HEK293T (cell line): Measurements from ENCODE around the gene LMOD1.

Experiments used
- CTCF ChIA-PET: fragments of 350-600 bp; formaldehyde crosslinking; extraction: SDS; loops from one replicate; lab custom pipeline; 2021; ENCODE audit warnings: antibody characterized with exemption, inconsistent platforms; lab: Yijun Ruan, JAX
- POLR2A ChIA-PET: fragments of 350-600 bp; formaldehyde crosslinking; extraction: SDS; loops from one replicate; lab custom pipeline; 2020; ENCODE audit warnings: antibody characterized with exemption, inconsistent platforms; lab: Yijun Ruan, JAX
- DNase-seq: peaks from one replicate; pipeline ENCODE4 v3.0.0; 2012; ENCODE audit warnings: mixed read lengths; ENCODE audit errors: extremely low spot score
- ARNT ChIP-seq: fragments of 450-650 bp; IDR thresholded peaks from 2 replicates; pipeline ENCODE4 v1.6.1; 2017; ENCODE audit warnings: mild to moderate bottlenecking
- BHLHE40 ChIP-seq: fragments of 450-650 bp; IDR thresholded peaks from 2 replicates; pipeline ENCODE4 v1.6.1; 2016; ENCODE audit warnings: mild to moderate bottlenecking, moderate library complexity, borderline replicate concordance
- CTBP1 ChIP-seq: fragments of 450-650 bp; IDR thresholded peaks from 2 replicates; pipeline ENCODE4 v1.6.1; 2016; ENCODE audit warnings: borderline replicate concordance
- ELF4 ChIP-seq: fragments of 450-650 bp; IDR thresholded peaks from 2 replicates; pipeline ENCODE4 v1.6.1; 2017; ENCODE audit warnings: antibody characterized with exemption
- FOXA1 ChIP-seq: fragments of 450-650 bp; IDR thresholded peaks from 2 replicates; pipeline ENCODE4 v1.6.1; 2016; ENCODE audit warnings: mild to moderate bottlenecking
- FOXK2 ChIP-seq: fragments of 450-650 bp; IDR thresholded peaks from 2 replicates; pipeline ENCODE4 v1.6.1; 2016; ENCODE audit warnings: mild to moderate bottlenecking
- FOXM1 ChIP-seq: fragments of 450-650 bp; IDR thresholded peaks from 2 replicates; pipeline ENCODE4 v1.6.1; 2017; ENCODE audit warnings: mild to moderate bottlenecking, borderline replicate concordance
- HDGF ChIP-seq: fragments of 450-650 bp; IDR thresholded peaks from 2 replicates; pipeline ENCODE4 v1.6.1; 2017; ENCODE audit warnings: antibody characterized with exemption, borderline replicate concordance
- L3MBTL2 ChIP-seq: fragments of 450-650 bp; conservative IDR thresholded peaks from 2 replicates; pipeline ENCODE4 v1.6.1; 2016; ENCODE audit warnings: mild to moderate bottlenecking
- LEF1 ChIP-seq: fragments of 450-650 bp; IDR thresholded peaks from 2 replicates; pipeline ENCODE4 v1.6.1; 2017; ENCODE audit warnings: mild to moderate bottlenecking, borderline replicate concordance
- NFRKB ChIP-seq: fragments of 450-650 bp; IDR thresholded peaks from 2 replicates; pipeline ENCODE4 v1.6.1; 2016; ENCODE audit warnings: mild to moderate bottlenecking, moderate library complexity
- PKNOX1 ChIP-seq: fragments of 450-650 bp; IDR thresholded peaks from 2 replicates; pipeline ENCODE4 v1.6.1; 2016
- SP1 ChIP-seq: fragments of 450-650 bp; IDR thresholded peaks from 2 replicates; pipeline ENCODE4 v1.6.1; 2017
- SUZ12 ChIP-seq: fragments of 450-650 bp; IDR thresholded peaks from 2 replicates; pipeline ENCODE4 v1.6.1; 2016; ENCODE audit warnings: mild to moderate bottlenecking
- TARDBP ChIP-seq: fragments of 450-650 bp; IDR thresholded peaks from 2 replicates; pipeline ENCODE4 v1.6.1; 2016
- ZNF384 ChIP-seq: fragments of 450-650 bp; IDR thresholded peaks from 2 replicates; pipeline ENCODE4 v1.6.1; 2016

LMOD1 gene

GRCh38 chr1:201916649-201917249 lies 29.6 kb downstream of the LMOD1 start:
- ChIA-PET POLR2A (interaction anchor here (1.5 kb wide), 1 partner anchor 66 kb away, joined by 4 read pairs; the partner anchor contains the start of gene RNPEP), CTCF (interaction anchor here (0.6 to 1.1 kb wide), 2 partner anchors 83 to 168 kb away, joined by 3 read pairs; no protein-coding TSS in a partner anchor)
- no peak for TF ChIP-seq HDGF
- TF ChIP-seq FOXK2 = no peak
- no peak for TF ChIP-seq ELF4
- TF ChIP-seq NFRKB = no peak
- TF ChIP-seq L3MBTL2 = no peak
- TF ChIP-seq ZNF384 = no peak
- TF ChIP-seq PKNOX1 = no peak
- TF ChIP-seq FOXA1 = no peak
- TF ChIP-seq BHLHE40 = no peak
- TF ChIP-seq CTBP1 = no peak
- TF ChIP-seq FOXM1 = no peak
- TF ChIP-seq SUZ12 = no peak
- TF ChIP-seq LEF1 = no peak
- no peak for TF ChIP-seq TARDBP
- no peak for TF ChIP-seq ARNT
- DNase-seq = peak; percentile 58

- POLR2A ChIA-PET = no interaction called here
- no peak for DNase-seq
- TF ChIP-seq CTBP1 (no peak), BHLHE40 (no peak), ZNF384 (no peak), ARNT (no peak), L3MBTL2 (no peak), FOXM1 (no peak)
- CTCF ChIA-PET = interaction anchor here (0.9 kb wide), 1 partner anchor 18 kb away, joined by 5 read pairs; no protein-coding TSS in a partner anchor
Observed at GRCh38 chr1:201914456-201915235, 31.7 kb downstream of the LMOD1 start.

GRCh38 chr1:201912832-201913231 lies 33.5 kb downstream of the LMOD1 start:
- CTCF ChIA-PET = interaction anchor here (1.0 to 1.3 kb wide), 2 partner anchors 15 to 16 kb away, joined by 3 to 4 read pairs; no protein-coding TSS in a partner anchor
- POLR2A ChIA-PET = no interaction called here
- TF ChIP-seq SUZ12 (no peak), HDGF (no peak), ELF4 (no peak), LEF1 (no peak), BHLHE40 (no peak), ARNT (no peak), TARDBP (no peak), ZNF384 (no peak), PKNOX1 (no peak), CTBP1 (no peak)
- no peak for DNase-seq

- ChIA-PET CTCF (interaction anchor here (1.0 to 1.3 kb wide), 2 partner anchors 14 to 16 kb away, joined by 3 to 4 read pairs; no protein-coding TSS in a partner anchor), POLR2A (interaction anchor here (0.9 kb wide), 1 partner anchor 8 kb away, joined by 3 read pairs; no protein-coding TSS in a partner anchor)
- TF ChIP-seq CTBP1 = no peak
- no peak for TF ChIP-seq HDGF
- no peak for TF ChIP-seq ARNT
- TF ChIP-seq ELF4 = no peak
- no peak for TF ChIP-seq NFRKB
- no peak for TF ChIP-seq SUZ12
- TF ChIP-seq L3MBTL2 = no peak
- TF ChIP-seq FOXA1 = no peak
- TF ChIP-seq SP1 = no peak
- TF ChIP-seq BHLHE40 = no peak
- TF ChIP-seq LEF1 = no peak
- no peak for TF ChIP-seq ZNF384
- TF ChIP-seq FOXM1 = no peak
- no peak for TF ChIP-seq FOXK2
- TF ChIP-seq TARDBP = no peak
- TF ChIP-seq PKNOX1 = no peak
- DNase-seq = no peak
Observed at GRCh38 chr1:201911826-201912571, 34.3 kb downstream of the LMOD1 start.

GRCh38 chr1:201907621-201908020 lies 38.7 kb downstream of the LMOD1 start:
- no peak for DNase-seq
- TF ChIP-seq FOXA1 (no peak), CTBP1 (no peak), ZNF384 (no peak), ELF4 (no peak), ARNT (no peak)
- ChIA-PET POLR2A (no interaction called here), CTCF (interaction anchor here (4.5 kb wide), 1 partner anchor 12 kb away, joined by 14 read pairs; no protein-coding TSS in a partner anchor)
